Activated naive CD4-positive, alpha-beta T cell treated with anti-CD3 and anti-CD28 coated beads, Interleukin-2, amount 10 ng/mL, durations not matched to agents 7 days and 5 days (primary cell): ENCODE data around the gene B4GAT1.
A peak's percentile ranks its signal among the peaks of the same experiment; 100 is the strongest.

Experiments used
- CTCF ChIA-PET: fragments of 350-600 bp; sonication (Branson Sonifier 250); formaldehyde crosslinking; loops from one replicate; lab custom pipeline; 2021; ENCODE audit warnings: antibody characterized with exemption; lab: Charles Lee
- DNase-seq: peaks from one replicate; pipeline ENCODE4 v3.0.0-alpha.2; 2020
- H3K27ac Mint-ChIP-seq: one replicate; pipeline ENCODE4 v1.8.0; 2021; ENCODE audit warnings: mild to moderate bottlenecking, moderate library complexity, mixed read lengths
- H3K27me3 Mint-ChIP-seq: one replicate; pipeline ENCODE4 v1.8.0; 2021; ENCODE audit warnings: mild to moderate bottlenecking, mixed read lengths
- H3K36me3 Mint-ChIP-seq: one replicate; pipeline ENCODE4 v1.8.0; 2021; ENCODE audit warnings: mixed read lengths
- H3K4me1 Mint-ChIP-seq: one replicate; pipeline ENCODE4 v1.8.0; 2021; ENCODE audit warnings: mixed read lengths
- H3K4me3 Mint-ChIP-seq: one replicate; pipeline ENCODE4 v1.8.0; 2021; ENCODE audit warnings: mild to moderate bottlenecking, moderate library complexity, mixed read lengths
- H3K9me3 Mint-ChIP-seq: one replicate; pipeline ENCODE4 v1.8.0; 2021; ENCODE audit warnings: mixed read lengths

The B4GAT1 gene

GRCh38 chr11:66368484-66368883 lies 21.1 kb upstream of the B4GAT1 start:
- CTCF ChIA-PET = no interaction called here
- H3K36me3 Mint-ChIP-seq = no peaks in the 10 kb centered on the region
- peaks cover 29% of the 10 kb centered on the region for H3K4me1 Mint-ChIP-seq
- H3K4me3 Mint-ChIP-seq = no peak overlapping the region
- no peaks in the 10 kb centered on the region for H3K9me3 Mint-ChIP-seq
- peak overlapping the region; percentile 33 for H3K27ac Mint-ChIP-seq
- H3K27me3 Mint-ChIP-seq = peaks cover 4% of the 10 kb centered on the region
- no peak for DNase-seq

- CTCF ChIA-PET = interaction anchor here (0.6 to 2.9 kb wide), 4 partner anchors 19 to 323 kb away, joined by 3 to 11 read pairs (median 7); partner anchors contain the start of gene B4GAT1
- Mint-ChIP-seq H3K36me3 (no peaks in the 10 kb centered on the region), H3K27ac (no peak overlapping the region), H3K4me3 (no peak overlapping the region), H3K27me3 (no peaks in the 10 kb centered on the region), H3K4me1 (peaks cover 23% of the 10 kb centered on the region), H3K9me3 (no peaks in the 10 kb centered on the region)
- no peak for DNase-seq
These were observed 20.3 kb upstream of the B4GAT1 start for GRCh38 chr11:66367561-66368312.

- H3K27ac Mint-ChIP-seq = no peak overlapping the region
- no peak overlapping the region for H3K4me3 Mint-ChIP-seq
- H3K36me3 Mint-ChIP-seq = no peaks in the 10 kb centered on the region
- no peaks in the 10 kb centered on the region for H3K27me3 Mint-ChIP-seq
- no peaks in the 10 kb centered on the region for H3K9me3 Mint-ChIP-seq
- CTCF ChIA-PET = interaction anchor here (0.6 to 2.9 kb wide), 5 partner anchors 20 to 322 kb away, joined by 3 to 11 read pairs (median 5); partner anchors contain the start of gene B4GAT1
- no peak for DNase-seq
- H3K4me1 Mint-ChIP-seq = peaks cover 16% of the 10 kb centered on the region
These were observed 19.5 kb upstream of the B4GAT1 start for GRCh38 chr11:66366844-66367477.

GRCh38 chr11:66365711-66366619 lies 18.5 kb upstream of the B4GAT1 start:
- Mint-ChIP-seq H3K36me3 (no peaks in the 10 kb centered on the region), H3K27me3 (no peaks in the 10 kb centered on the region), H3K27ac (no peak overlapping the region), H3K9me3 (no peaks in the 10 kb centered on the region), H3K4me3 (no peak overlapping the region), H3K4me1 (peaks cover 15% of the 10 kb centered on the region)
- DNase-seq = no peak
- CTCF ChIA-PET = interaction anchor here (0.7 to 2.9 kb wide), 8 partner anchors 9 to 55 kb away, joined by 3 to 11 read pairs (median 6); partner anchors contain the start of gene B4GAT1

GRCh38 chr11:66365166-66365565 lies 17.7 kb upstream of the B4GAT1 start:
- Mint-ChIP-seq H3K4me1 (peaks cover 10% of the 10 kb centered on the region), H3K27ac (no peak overlapping the region), H3K27me3 (no peaks in the 10 kb centered on the region), H3K36me3 (no peaks in the 10 kb centered on the region), H3K9me3 (no peaks in the 10 kb centered on the region), H3K4me3 (no peak overlapping the region)
- CTCF ChIA-PET = interaction anchor here (1.4 to 2.9 kb wide), 5 partner anchors 15 to 54 kb away, joined by 4 to 11 read pairs (median 7); no protein-coding TSS in a partner anchor
- no peak for DNase-seq

- H3K27me3 Mint-ChIP-seq = no peaks in the 10 kb centered on the region
- DNase-seq = peak; percentile 84
- H3K4me3 Mint-ChIP-seq = no peak overlapping the region
- H3K4me1 Mint-ChIP-seq = peaks cover 3% of the 10 kb centered on the region
- CTCF ChIA-PET = interaction anchor here (0.6 to 4.9 kb wide), 19 partner anchors 8 to 723 kb away, joined by 3 to 22 read pairs (median 4); partner anchors contain the start of genes B4GAT1, SLC29A2 and YIF1A
- no peak overlapping the region for H3K27ac Mint-ChIP-seq
- H3K36me3 Mint-ChIP-seq = no peaks in the 10 kb centered on the region
- H3K9me3 Mint-ChIP-seq = no peaks in the 10 kb centered on the region
These were observed 16.5 kb upstream of the B4GAT1 start for GRCh38 chr11:66363805-66364535.

GRCh38 chr11:66363187-66363601 lies 15.8 kb upstream of the B4GAT1 start:
- DNase-seq = no peak
- H3K36me3 Mint-ChIP-seq = peaks cover 2% of the 10 kb centered on the region
- no peaks in the 10 kb centered on the region for H3K27me3 Mint-ChIP-seq
- CTCF ChIA-PET = interaction anchor here (0.6 to 4.9 kb wide), 17 partner anchors 9 to 724 kb away, joined by 3 to 22 read pairs (median 4); partner anchors contain the start of genes B4GAT1, SLC29A2 and YIF1A
- H3K4me1 Mint-ChIP-seq = no peaks in the 10 kb centered on the region
- H3K9me3 Mint-ChIP-seq = no peaks in the 10 kb centered on the region
- no peak overlapping the region for H3K4me3 Mint-ChIP-seq
- no peak overlapping the region for H3K27ac Mint-ChIP-seq

- peaks cover 2% of the 10 kb centered on the region for H3K36me3 Mint-ChIP-seq
- no peaks in the 10 kb centered on the region for H3K27me3 Mint-ChIP-seq
- H3K27ac Mint-ChIP-seq = no peak overlapping the region
- CTCF ChIA-PET = interaction anchor here (1.0 to 4.9 kb wide), 8 partner anchors 8 to 80 kb away, joined by 3 to 22 read pairs (median 7); partner anchors contain the start of gene B4GAT1
- H3K4me3 Mint-ChIP-seq = no peak overlapping the region
- H3K4me1 Mint-ChIP-seq = no peaks in the 10 kb centered on the region
- DNase-seq = no peak
- no peaks in the 10 kb centered on the region for H3K9me3 Mint-ChIP-seq
These were observed 15.2 kb upstream of the B4GAT1 start for GRCh38 chr11:66362481-66363147.

GRCh38 chr11:66361502-66361941 lies 14.1 kb upstream of the B4GAT1 start:
- no peaks in the 10 kb centered on the region for H3K27me3 Mint-ChIP-seq
- no peaks in the 10 kb centered on the region for H3K9me3 Mint-ChIP-seq
- no peaks in the 10 kb centered on the region for H3K4me1 Mint-ChIP-seq
- CTCF ChIA-PET = interaction anchor here (1.2 to 4.9 kb wide), 3 partner anchors 16 to 28 kb away, joined by 5 to 22 read pairs (median 6); no protein-coding TSS in a partner anchor
- no peak for DNase-seq
- H3K4me3 Mint-ChIP-seq = no peak overlapping the region
- H3K27ac Mint-ChIP-seq = no peak overlapping the region
- peaks cover 2% of the 10 kb centered on the region for H3K36me3 Mint-ChIP-seq

GRCh38 chr11:66360406-66361073 lies 13.1 kb upstream of the B4GAT1 start:
- Mint-ChIP-seq H3K4me3 (no peak overlapping the region), H3K27ac (peak overlapping the region; percentile 38), H3K4me1 (no peaks in the 10 kb centered on the region), H3K36me3 (peaks cover 2% of the 10 kb centered on the region), H3K9me3 (no peaks in the 10 kb centered on the region), H3K27me3 (no peaks in the 10 kb centered on the region)
- CTCF ChIA-PET = interaction anchor here (4.9 kb wide), 1 partner anchor 26 kb away, joined by 22 read pairs; no protein-coding TSS in a partner anchor
- no peak for DNase-seq

GRCh38 chr11:66359662-66360087 lies 12.2 kb upstream of the B4GAT1 start:
- H3K27ac Mint-ChIP-seq = no peak overlapping the region
- no peaks in the 10 kb centered on the region for H3K9me3 Mint-ChIP-seq
- peaks cover 2% of the 10 kb centered on the region for H3K36me3 Mint-ChIP-seq
- CTCF ChIA-PET = interaction anchor here (4.9 kb wide), 1 partner anchor 27 kb away, joined by 22 read pairs; no protein-coding TSS in a partner anchor
- DNase-seq = no peak
- no peaks in the 10 kb centered on the region for H3K4me1 Mint-ChIP-seq
- no peaks in the 10 kb centered on the region for H3K27me3 Mint-ChIP-seq
- no peak overlapping the region for H3K4me3 Mint-ChIP-seq
